Stomach (tissue), 9 donors: ENCODE data around the gene ZNRF3. TPM values are rescaled to one million over a fixed set of nuclear protein-coding genes. Genes with fewer than 3 reads are reported as not detected.
A peak's percentile ranks its signal among the peaks of the same experiment; 100 is the strongest.

Source experiments
- DNase-seq, 2 donors: peaks; one replicate each; pipeline versions ENCODE4 v3.0.0 to v3.0.0-alpha.2; 2013 to 2019
- H3K27ac ChIP-seq, 5 donors: fragments of 200-600 bp in 4 of 5; sonication (generic) in 4 of 5; one replicate each; pipeline ENCODE4 v1.5.1; 2013 to 2019; ENCODE audit warnings: mild to moderate bottlenecking in 1 of 5, moderate library complexity in 1 of 5
- H3K27me3 ChIP-seq, 3 donors: fragments of 200-600 bp; sonication (generic); one replicate each; pipeline ENCODE4 v1.5.1; 2017 to 2019; ENCODE audit warnings: mixed run types in 1 of 3
- H3K36me3 ChIP-seq, 4 donors: fragments of 200-600 bp; sonication (generic); 1 replicate in 3 of 4; 2 replicates in 1 of 4; pipeline ENCODE4 v1.5.1; 2016 to 2019
- H3K4me1 ChIP-seq, 4 donors: fragments of 200-600 bp; sonication (generic); one replicate each; pipeline ENCODE4 v1.5.1; 2016 to 2019
- H3K4me3 ChIP-seq, 4 donors: fragments of 200-600 bp; sonication (generic) in 3 of 4; one replicate each; pipeline ENCODE4 v1.5.1; 2016 to 2019; ENCODE audit warnings: mild to moderate bottlenecking in 1 of 4
- H3K9me3 ChIP-seq, 4 donors: fragments of 200-600 bp; sonication (generic); one replicate each; pipeline ENCODE4 v1.5.1; 2016 to 2019
- CTCF ChIP-seq, 7 experiments: fragments of 450-650 bp in 4 of 7; fragments of 200-600 bp in 3 of 7; sonication (generic) in 3 of 7; IDR thresholded peaks; one replicate each; pipeline ENCODE4 v1.5.1; 2016 to 2019; ENCODE audit warnings: antibody characterized with exemption in 7 of 7, control low read depth in 2 of 7, mild to moderate bottlenecking in 1 of 7
- EP300 ChIP-seq: sonication (generic); formaldehyde crosslinking; IDR thresholded peaks from one replicate; pipeline ENCODE4 v1.6.1; 2017; ENCODE audit warnings: antibody characterized with exemption
- POLR2A ChIP-seq, 4 donors: fragments of 450-650 bp; IDR thresholded peaks; one replicate each; pipeline ENCODE4 v1.6.1; 2016; ENCODE audit warnings: antibody characterized with exemption in 4 of 4, control low read depth in 2 of 4, mild to moderate bottlenecking in 1 of 4, moderate library complexity in 1 of 4
- POLR2AphosphoS5 ChIP-seq, 3 donors: sonication (generic); formaldehyde crosslinking; IDR thresholded peaks; one replicate each; pipeline ENCODE4 v1.6.1; 2016; ENCODE audit warnings: antibody characterized with exemption in 3 of 3
- WGBS, 5 donors: extraction: QIAGEN DNeasy Blood & Tissue Kit in 3 of 5; methylation state at CpG; one replicate each; pipeline versions ENCODE4 v1.1.5 to v1.1.7; 2013 to 2018; 5-methylcytosine and 5-hydroxymethylcytosine counted together
- intact Hi-C: fragments of 100-400 bp; cut with DNase I; formaldehyde crosslinking; loops from one replicate; pipeline ENCODE4 v1.15.1; 2023; ENCODE audit warnings: low total_unique reads
- polyA plus RNA-seq, 3 donors: library from polyadenylated mRNA; stranded (reverse); fragments of 200-250 nt; gene quantifications; one replicate each; pipeline ENCODE4 v1.2.3, GENCODE V29; 2013
- total RNA-seq, 5 donors: library from RNA; depleted of rRNA; stranded (reverse); fragments of >200 nt; gene quantifications; one replicate each; pipeline versions ENCODE4 v1.1.0 to v1.2.3, GENCODE V29; 2014 to 2016
- donor health status: healthy with polysubstance abuse.
- donor health status: Bipolar disorder and iron deficiency.
- donor health status: healthy.

ZNRF3 gene
- total and polyA plus RNA-seq, 8 donors = 1.4 to 52.7 (median 3.6) TPM

- intact Hi-C loops = no loop called here
- no peak overlapping the region for H3K27ac ChIP-seq
Measured at GRCh38 chr22:28902490-28902889, 19.1 kb downstream of the ZNRF3 start.

GRCh38 chr22:28903080-28903479 lies 19.7 kb downstream of the ZNRF3 start:
- H3K36me3 ChIP-seq = no peaks in the 10 kb centered on the region
- intact Hi-C loops = no loop called here
- H3K4me3 ChIP-seq = no peak overlapping the region
- DNase-seq = peak in 1 of 2 donors; percentile 65
- H3K27ac ChIP-seq = peak overlapping the region in 3 of 5 donors; percentile 27 to 63 (median 48)
- 54 to 77% (median 56%) methylated on average over 11 of the region's 11 CpGs for WGBS, 5 donors
- no peaks in the 10 kb centered on the region for H3K27me3 ChIP-seq
- H3K4me1 ChIP-seq = peaks cover 23 to 80% (median 48%) of the 10 kb centered on the region in 4 donors
- no peak for TF ChIP-seq CTCF (IDR thresholded peaks at IDR 0.05)
- TF ChIP-seq POLR2AphosphoS5 (IDR thresholded peaks at IDR 0.05) = no peak
- TF ChIP-seq POLR2A (IDR thresholded peaks at IDR 0.05) = no peak
- TF ChIP-seq EP300 = no peak
- no peaks in the 10 kb centered on the region for H3K9me3 ChIP-seq

More at GRCh38 chr22:28902490-28902889, 19.1 kb downstream of the ZNRF3 start:
- TF ChIP-seq EP300 (no peak), CTCF (IDR thresholded peaks at IDR 0.05) (no peak), POLR2AphosphoS5 (IDR thresholded peaks at IDR 0.05) (no peak), POLR2A (IDR thresholded peaks at IDR 0.05) (no peak)
- Histone ChIP-seq H3K4me1 (peaks cover 23 to 80% (median 47%) of the 10 kb centered on the region in 4 donors), H3K9me3 (no peaks in the 10 kb centered on the region), H3K27me3 (no peaks in the 10 kb centered on the region), H3K4me3 (no peak overlapping the region), H3K36me3 (no peaks in the 10 kb centered on the region)
- 82 to 87% (median 84%) methylated on average over 3 of the region's 3 CpGs for WGBS, 5 donors
- DNase-seq = no peak

GRCh38 chr22:28903729-28904128 lies 20.4 kb downstream of the ZNRF3 start:
- Histone ChIP-seq H3K4me3 (no peak overlapping the region), H3K9me3 (no peaks in the 10 kb centered on the region), H3K27me3 (no peaks in the 10 kb centered on the region), H3K36me3 (no peaks in the 10 kb centered on the region), H3K27ac (peak overlapping the region in 4 of 5 donors; percentile 27 to 63 (median 47)), H3K4me1 (peaks cover 23 to 80% (median 49%) of the 10 kb centered on the region in 4 donors)
- 46 to 65% (median 59%) methylated on average over 6 of the region's 6 CpGs for WGBS, 5 donors
- peak in 1 of 2 donors; percentile 45 for DNase-seq
- intact Hi-C loops = no loop called here
- TF ChIP-seq EP300 = no peak
- TF ChIP-seq CTCF (IDR thresholded peaks at IDR 0.05) = no peak
- TF ChIP-seq POLR2A (IDR thresholded peaks at IDR 0.05) = no peak
- no peak for TF ChIP-seq POLR2AphosphoS5 (IDR thresholded peaks at IDR 0.05)

- H3K36me3 ChIP-seq = no peaks in the 10 kb centered on the region
- H3K4me1 ChIP-seq = peaks cover 23 to 80% (median 52%) of the 10 kb centered on the region in 4 donors
- 29 to 37% (median 33%) methylated on average over 7 of the region's 7 CpGs for WGBS, 5 donors
- intact Hi-C loops = no loop called here
- peak in 1 of 2 donors; percentile 31 for DNase-seq
- H3K27me3 ChIP-seq = no peaks in the 10 kb centered on the region
- peak overlapping the region in 4 of 5 donors; percentile 27 to 63 (median 47) for H3K27ac ChIP-seq
- TF ChIP-seq POLR2AphosphoS5 (IDR thresholded peaks at IDR 0.05) = no peak
- no peak for TF ChIP-seq POLR2A (IDR thresholded peaks at IDR 0.05)
- TF ChIP-seq EP300 = no peak
- TF ChIP-seq CTCF (IDR thresholded peaks at IDR 0.05) = no peak
- H3K4me3 ChIP-seq = no peak overlapping the region
- no peaks in the 10 kb centered on the region for H3K9me3 ChIP-seq
Measured at GRCh38 chr22:28904211-28904896, 21.0 kb downstream of the ZNRF3 start.
